MM.1S (cell line): ENCODE results near the gene CCR6.

Experiments used
- DNase-seq: peaks from one replicate; pipeline ENCODE4 v3.0.0-alpha.2; 2015
- H2AFZ ChIP-seq: fragments of 300-600 bp; sonication (generic); 2 replicates; pipeline ENCODE4 v1.6.0; 2016; ENCODE audit warnings: antibody characterized with exemption, low read length
- H3F3A ChIP-seq: fragments of 300-600 bp; sonication (generic); 2 replicates; pipeline ENCODE4 v1.6.1; 2016; ENCODE audit warnings: mild to moderate bottlenecking, antibody characterized with exemption, low read length, moderate library complexity, mixed read lengths; ENCODE audit not compliant: insufficient read depth
- H3K27ac ChIP-seq: fragments of 300-600 bp; sonication (generic); 2 replicates; pipeline ENCODE4 v1.5.1; 2016; ENCODE audit warnings: mild to moderate bottlenecking, low read length
- H3K27me3 ChIP-seq: fragments of 300-600 bp; sonication (generic); replicated peaks from 2 replicates; pipeline ENCODE4 v1.6.0; 2016; ENCODE audit warnings: low read length; ENCODE audit not compliant: insufficient read depth
- H3K36me3 ChIP-seq: fragments of 300-600 bp; sonication (generic); replicated peaks from 2 replicates; pipeline ENCODE4 v1.6.1; 2016; ENCODE audit warnings: mild to moderate bottlenecking, low read length, mixed read lengths; ENCODE audit not compliant: insufficient read depth
- H3K4me1 ChIP-seq: fragments of 300-600 bp; sonication (generic); 2 replicates; pipeline ENCODE4 v1.6.1; 2016; ENCODE audit warnings: low read length, mixed read lengths
- H3K4me2 ChIP-seq: fragments of 300-600 bp; sonication (generic); 2 replicates; pipeline ENCODE4 v1.6.0; 2016; ENCODE audit warnings: low read depth, low read length
- H3K4me3 ChIP-seq: fragments of 300-600 bp; sonication (generic); 2 replicates; pipeline ENCODE4 v1.5.1; 2016; ENCODE audit warnings: low read length, mixed read lengths
- H3K79me2 ChIP-seq: fragments of 300-600 bp; sonication (generic); 2 replicates; pipeline ENCODE4 v1.6.1; 2016; ENCODE audit warnings: mixed run types, low read length, mixed read lengths
- H3K9ac ChIP-seq: fragments of 300-600 bp; sonication (generic); 2 replicates; pipeline ENCODE4 v1.6.1; 2016; ENCODE audit warnings: low read length, mixed read lengths
- H3K9me2 ChIP-seq: fragments of 300-600 bp; sonication (generic); replicated peaks from 2 replicates; pipeline ENCODE4 v1.6.1; 2016; ENCODE audit warnings: mild to moderate bottlenecking, low read length, mixed read lengths; ENCODE audit not compliant: insufficient read depth
- H3K9me3 ChIP-seq: fragments of 300-600 bp; sonication (generic); replicated peaks from 2 replicates; pipeline ENCODE4 v1.6.1; 2016; ENCODE audit warnings: mild to moderate bottlenecking, low read length, mixed read lengths; ENCODE audit not compliant: insufficient read depth
- H4K20me1 ChIP-seq: fragments of 300-600 bp; sonication (generic); 2 replicates; pipeline ENCODE4 v1.6.1; 2016; ENCODE audit warnings: mild to moderate bottlenecking, low read length, moderate library complexity, mixed read lengths; ENCODE audit not compliant: insufficient read depth
- CTCF ChIP-seq: fragments of 300-600 bp; sonication (generic); IDR thresholded peaks from 2 replicates; pipeline ENCODE4 v1.5.1; 2016; ENCODE audit warnings: antibody characterized with exemption, low read length, mixed read lengths
- EZH2 ChIP-seq: fragments of 300-600 bp; sonication (generic); optimal IDR thresholded peaks from 2 replicates; pipeline ENCODE3; 2017; ENCODE audit warnings: low read depth, mild to moderate bottlenecking, antibody characterized with exemption, low read length, mixed read lengths
- EZH2phosphoT487 ChIP-seq: fragments of 300-600 bp; sonication (generic); IDR thresholded peaks from 2 replicates; pipeline ENCODE4 v1.6.1; 2018; ENCODE audit warnings: antibody characterized with exemption, low read length

The CCR6 gene

DNA sequence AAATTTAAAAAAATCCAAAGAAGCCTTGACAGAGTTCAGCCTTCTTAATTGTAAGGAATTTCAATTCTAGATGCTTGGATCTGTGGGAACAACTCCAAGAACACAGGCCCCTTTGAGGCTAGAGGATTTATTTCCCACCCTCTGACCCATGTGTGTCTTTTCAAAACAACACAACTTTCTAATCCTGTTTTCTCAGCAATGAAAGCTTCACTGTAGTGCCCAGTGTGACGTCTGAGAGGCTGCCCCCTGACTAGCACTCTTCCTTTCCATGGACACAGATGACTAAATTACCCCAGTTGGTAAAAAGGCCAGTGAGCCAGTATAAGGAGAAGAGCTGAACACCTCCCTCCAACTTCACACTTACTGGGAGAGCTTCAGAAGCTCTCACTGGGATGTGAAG is 16.5 kb upstream of the CCR6 start:
- peaks cover 12% of the 10 kb centered on the region for H3K4me1 ChIP-seq
- no peak overlapping the region for H3K4me2 ChIP-seq
- no peaks in the 10 kb centered on the region for H3K9me3 ChIP-seq
- H3K79me2 ChIP-seq = no peaks in the 10 kb centered on the region
- no peak for DNase-seq
- H3K36me3 ChIP-seq = no peaks in the 10 kb centered on the region
- no peaks in the 10 kb centered on the region for H4K20me1 ChIP-seq
- no peak for TF ChIP-seq EZH2phosphoT487
- no peak for TF ChIP-seq CTCF
- no peak for TF ChIP-seq EZH2
- no peak overlapping the region for H3K9ac ChIP-seq
- no peaks in the 10 kb centered on the region for H3K9me2 ChIP-seq
- H3K4me3 ChIP-seq = no peak overlapping the region
- no peak overlapping the region for H3K27ac ChIP-seq
- no peaks in the 10 kb centered on the region for H3K27me3 ChIP-seq
- H2AFZ ChIP-seq = no peak overlapping the region
- no peaks in the 10 kb centered on the region for H3F3A ChIP-seq

GRCh38 chr6:167107787-167108186 is 15.1 kb upstream of the CCR6 start:
- H3K4me1 ChIP-seq = peaks cover 12% of the 10 kb centered on the region
- no peak overlapping the region for H3K9ac ChIP-seq
- no peak for TF ChIP-seq CTCF
- TF ChIP-seq EZH2 = no peak
- TF ChIP-seq EZH2phosphoT487 = no peak
- no peaks in the 10 kb centered on the region for H3F3A ChIP-seq
- no peaks in the 10 kb centered on the region for H3K27me3 ChIP-seq
- no peaks in the 10 kb centered on the region for H3K36me3 ChIP-seq
- no peaks in the 10 kb centered on the region for H3K9me2 ChIP-seq
- no peaks in the 10 kb centered on the region for H3K79me2 ChIP-seq
- no peak overlapping the region for H3K4me3 ChIP-seq
- no peaks in the 10 kb centered on the region for H3K9me3 ChIP-seq
- H3K27ac ChIP-seq = no peak overlapping the region
- no peak overlapping the region for H3K4me2 ChIP-seq
- H4K20me1 ChIP-seq = no peaks in the 10 kb centered on the region
- H2AFZ ChIP-seq = no peak overlapping the region
- no peak for DNase-seq

DNA sequence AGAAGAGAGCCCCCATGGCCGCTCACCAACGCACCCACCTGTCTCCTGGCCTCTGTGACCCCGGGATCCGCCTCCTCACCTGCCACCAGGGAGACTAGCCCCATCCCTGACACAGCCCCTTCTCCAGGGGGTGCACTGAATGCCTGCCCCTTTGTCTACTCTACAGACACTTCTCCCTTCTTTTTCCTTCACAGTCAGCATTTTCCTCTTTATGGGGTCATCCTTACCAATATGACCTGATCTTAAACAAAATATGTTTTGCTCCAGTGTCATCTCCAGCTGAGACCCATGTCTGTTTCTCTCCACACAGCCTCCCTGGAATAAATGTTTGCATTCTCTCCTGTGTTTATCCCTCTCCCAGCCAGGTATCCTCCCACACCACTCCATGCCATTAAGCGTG is 14.6 kb upstream of the CCR6 start:
- no peaks in the 10 kb centered on the region for H4K20me1 ChIP-seq
- H3K27ac ChIP-seq = no peak overlapping the region
- H3K9ac ChIP-seq = no peak overlapping the region
- H3K4me2 ChIP-seq = no peak overlapping the region
- no peaks in the 10 kb centered on the region for H3K9me2 ChIP-seq
- no peaks in the 10 kb centered on the region for H3K9me3 ChIP-seq
- no peaks in the 10 kb centered on the region for H3K79me2 ChIP-seq
- no peak for TF ChIP-seq EZH2
- TF ChIP-seq CTCF = no peak
- TF ChIP-seq EZH2phosphoT487 = no peak
- no peaks in the 10 kb centered on the region for H3F3A ChIP-seq
- no peak overlapping the region for H3K4me3 ChIP-seq
- no peak overlapping the region for H2AFZ ChIP-seq
- DNase-seq = no peak
- no peaks in the 10 kb centered on the region for H3K36me3 ChIP-seq
- no peaks in the 10 kb centered on the region for H3K27me3 ChIP-seq
- H3K4me1 ChIP-seq = peaks cover 14% of the 10 kb centered on the region
